Small intestine (tissue), 7 donors: ENCODE measurements around the gene GLS. TPM values are rescaled to one million over a fixed set of nuclear protein-coding genes. Genes with fewer than 3 reads are reported as not detected.

ENCODE experiments used
- DNase-seq, 2 donors: peaks; one replicate each; pipeline versions ENCODE4 v3.0.0 to v3.0.0-alpha.2; 2013
- FAIRE-seq: peaks from 2 replicates; lab custom pipeline; 2012; peaks lifted over from hg19 to GRCh38; lab: Jason Lieb, UNC
- H3K27ac ChIP-seq, 3 donors: one replicate each; pipeline ENCODE4 v1.5.1; 2013; ENCODE audit warnings: low read length in 2 of 3, mild to moderate bottlenecking in 2 of 3, control low read depth in 1 of 3, inconsistent platforms in 1 of 3, low read depth in 1 of 3, moderate library complexity in 1 of 3
- H3K27me3 ChIP-seq, 3 donors: one replicate each; pipeline ENCODE4 v1.6.1; 2013; ENCODE audit warnings: low read length in 3 of 3, inconsistent platforms in 1 of 3; ENCODE audit not compliant: control insufficient read depth in 3 of 3, insufficient read depth in 3 of 3
- H3K36me3 ChIP-seq, 3 donors: one replicate each; pipeline ENCODE4 v1.6.1; 2013; ENCODE audit warnings: low read length in 3 of 3, inconsistent platforms in 1 of 3, low read depth in 1 of 3, mild to moderate bottlenecking in 1 of 3, moderate library complexity in 1 of 3; ENCODE audit not compliant: control insufficient read depth in 3 of 3, insufficient read depth in 2 of 3
- H3K4me1 ChIP-seq, 3 donors: one replicate each; pipeline ENCODE4 v1.6.1; 2013; ENCODE audit warnings: low read length in 2 of 3, inconsistent platforms in 1 of 3, low read depth in 1 of 3, mild to moderate bottlenecking in 1 of 3, moderate library complexity in 1 of 3; ENCODE audit not compliant: control insufficient read depth in 3 of 3, insufficient read depth in 2 of 3
- H3K4me3 ChIP-seq, 3 donors: one replicate each; pipeline ENCODE4 v1.5.1; 2013; ENCODE audit warnings: low read length in 3 of 3, control low read depth in 1 of 3, inconsistent platforms in 1 of 3, low read depth in 1 of 3, mild to moderate bottlenecking in 1 of 3, moderate library complexity in 1 of 3
- H3K9me3 ChIP-seq, 2 donors: one replicate each; pipeline ENCODE4 v1.6.1; 2013; ENCODE audit warnings: low read depth in 1 of 2, low read length in 1 of 2; ENCODE audit not compliant: control insufficient read depth in 2 of 2, insufficient read depth in 1 of 2
- WGBS, 3 donors: extraction: QIAGEN DNeasy Blood & Tissue Kit; methylation state at CpG; one replicate each; pipeline ENCODE4 v1.1.7; 2013; 5-methylcytosine and 5-hydroxymethylcytosine counted together
- polyA plus RNA-seq, 4 donors: library from polyadenylated mRNA; stranded (reverse) in 3 of 4; unstranded in 1 of 4; fragments of 200-250 nt in 3 of 4; fragments of 120-200 nt in 1 of 4; gene quantifications; one replicate each; pipeline versions ENCODE4 v1.2.1 to v1.2.3, GENCODE V29; 2013
- donor health status: healthy with polysubstance abuse.
- donor health status: control.
- donor health status: control.
- donor health status: Bipolar disorder and iron deficiency.
- donor health status: healthy.

GLS gene
- polyA plus RNA-seq, 4 donors, result 39.3 to 621 (median 48.7) TPM

GRCh38 chr2:190982262-190983034 lies 101.8 kb downstream of the GLS start:
- no peaks in the 10 kb centered on the region for H3K27me3 ChIP-seq
- peaks cover 0 to 13% (median 0%) of the 10 kb centered on the region in 3 donors for H3K4me1 ChIP-seq
- peaks cover 36 to 62% (median 44%) of the 10 kb centered on the region in 3 donors for H3K36me3 ChIP-seq
- no peak overlapping the region for H3K27ac ChIP-seq
- no peak for FAIRE-seq
- H3K9me3 ChIP-seq, result no peaks in the 10 kb centered on the region
- no peak for DNase-seq
- 84 to 96% (median 84%) methylated on average over 8 of the region's 8 CpGs for WGBS, 3 donors
- H3K4me3 ChIP-seq, result no peak overlapping the region

GRCh38 chr2:190984595-190984994 lies 104.0 kb downstream of the GLS start:
- peaks cover 40 to 67% (median 44%) of the 10 kb centered on the region in 3 donors for H3K36me3 ChIP-seq
- FAIRE-seq, result no peak
- H3K27me3 ChIP-seq, result no peaks in the 10 kb centered on the region
- 86 to 90% (median 87%) methylated on average over 5 of the region's 5 CpGs for WGBS, 3 donors
- H3K9me3 ChIP-seq, result no peaks in the 10 kb centered on the region
- peaks cover 0 to 13% (median 0%) of the 10 kb centered on the region in 3 donors for H3K4me1 ChIP-seq
- no peak overlapping the region for H3K4me3 ChIP-seq
- DNase-seq, result no peak
- no peak overlapping the region for H3K27ac ChIP-seq

GRCh38 chr2:190986221-190986953 lies 105.8 kb downstream of the GLS start:
- 82 to 93% (median 88%) methylated on average over 13 of the region's 13 CpGs for WGBS, 3 donors
- Histone ChIP-seq H3K36me3 (peaks cover 44 to 60% (median 47%) of the 10 kb centered on the region in 3 donors), H3K4me1 (no peaks in the 10 kb centered on the region), H3K27me3 (no peaks in the 10 kb centered on the region), H3K9me3 (no peaks in the 10 kb centered on the region), H3K4me3 (no peak overlapping the region), H3K27ac (no peak overlapping the region)
- DNase-seq (no peak), FAIRE-seq (no peak)

GRCh38 chr2:190987116-190987515 lies 106.5 kb downstream of the GLS start:
- DNase-seq (no peak), FAIRE-seq (no peak)
- no peaks in the 10 kb centered on the region for H3K27me3 ChIP-seq
- H3K27ac ChIP-seq, result no peak overlapping the region
- H3K36me3 ChIP-seq, result peaks cover 43 to 61% (median 45%) of the 10 kb centered on the region in 3 donors
- H3K4me1 ChIP-seq, result no peaks in the 10 kb centered on the region
- WGBS, 3 donors, result 92 to 100% (median 100%) methylated on average over 1 of the region's 1 CpG
- H3K9me3 ChIP-seq, result no peaks in the 10 kb centered on the region
- H3K4me3 ChIP-seq, result no peak overlapping the region

GRCh38 chr2:190987938-190988337 lies 107.3 kb downstream of the GLS start:
- Histone ChIP-seq H3K9me3 (no peaks in the 10 kb centered on the region), H3K27ac (no peak overlapping the region), H3K27me3 (no peaks in the 10 kb centered on the region), H3K4me3 (no peak overlapping the region), H3K4me1 (no peaks in the 10 kb centered on the region), H3K36me3 (peaks cover 39 to 66% (median 43%) of the 10 kb centered on the region in 3 donors)
- 94 to 96% (median 94%) methylated on average over 5 of the region's 5 CpGs for WGBS, 3 donors
- DNase-seq (no peak), FAIRE-seq (no peak)

- no peaks in the 10 kb centered on the region for H3K4me1 ChIP-seq
- no peak for FAIRE-seq
- H3K36me3 ChIP-seq, result peaks cover 42 to 69% (median 42%) of the 10 kb centered on the region in 3 donors
- 92 to 98% (median 93%) methylated on average over 3 of the region's 3 CpGs for WGBS, 3 donors
- no peak for DNase-seq
- H3K27me3 ChIP-seq, result no peaks in the 10 kb centered on the region
- H3K9me3 ChIP-seq, result no peaks in the 10 kb centered on the region
- no peak overlapping the region for H3K27ac ChIP-seq
- no peak overlapping the region for H3K4me3 ChIP-seq
Measured at GRCh38 chr2:190988910-190989309, 108.3 kb downstream of the GLS start.

GRCh38 chr2:190990132-190990531 lies 109.5 kb downstream of the GLS start:
- H3K4me3 ChIP-seq, result no peak overlapping the region
- FAIRE-seq (no peak), DNase-seq (no peak)
- H3K4me1 ChIP-seq, result no peaks in the 10 kb centered on the region
- H3K36me3 ChIP-seq, result peaks cover 42 to 71% (median 44%) of the 10 kb centered on the region in 3 donors
- no peaks in the 10 kb centered on the region for H3K27me3 ChIP-seq
- 82 to 87% (median 86%) methylated on average over 6 of the region's 6 CpGs for WGBS, 3 donors
- no peaks in the 10 kb centered on the region for H3K9me3 ChIP-seq
- no peak overlapping the region for H3K27ac ChIP-seq

GRCh38 chr2:190993292-190993643 lies 112.6 kb downstream of the GLS start:
- H3K36me3 ChIP-seq, result peaks cover 44 to 72% (median 47%) of the 10 kb centered on the region in 3 donors
- H3K4me1 ChIP-seq, result no peaks in the 10 kb centered on the region
- FAIRE-seq, result no peak
- 94% methylated on average over 6 of the region's 6 CpGs for WGBS, 3 donors
- no peak overlapping the region for H3K27ac ChIP-seq
- no peak overlapping the region for H3K4me3 ChIP-seq
- DNase-seq, result no peak
- no peaks in the 10 kb centered on the region for H3K27me3 ChIP-seq
- H3K9me3 ChIP-seq, result peaks cover 0 to 6% of the 10 kb centered on the region in 2 donors
